Muscle layer of colon (tissue), 2 donors: ENCODE data around the gene PPP6C.
"Not testable (repeated sequence)": the region's sequence is repeated elsewhere in the genome, so short reads cannot be mapped to it uniquely, and the experiment has no call there.

ENCODE experiments used
- H3K27ac ChIP-seq: one replicate; pipeline ENCODE4 v1.7.0; 2013; ENCODE audit warnings: low read depth, mild to moderate bottlenecking, low read length, moderate library complexity
- H3K27me3 ChIP-seq, 2 donors: one replicate each; pipeline ENCODE4 v1.7.0; 2013; ENCODE audit warnings: low read length in 2 of 2, mild to moderate bottlenecking in 2 of 2; ENCODE audit not compliant: insufficient read depth in 2 of 2, control insufficient read depth in 1 of 2
- H3K36me3 ChIP-seq: one replicate; pipeline ENCODE4 v1.7.0; 2013; ENCODE audit warnings: mild to moderate bottlenecking, low read length; ENCODE audit not compliant: insufficient read depth
- H3K4me1 ChIP-seq: one replicate; pipeline ENCODE4 v1.7.0; 2013; ENCODE audit warnings: mild to moderate bottlenecking, low read length; ENCODE audit not compliant: insufficient read depth
- H3K4me3 ChIP-seq, 2 donors: one replicate each; pipeline ENCODE4 v1.7.0; 2013; ENCODE audit warnings: low read length in 2 of 2, low read depth in 1 of 2, mild to moderate bottlenecking in 1 of 2, moderate library complexity in 1 of 2
- H3K9ac ChIP-seq: one replicate; pipeline ENCODE4 v1.7.0; 2013; ENCODE audit warnings: low read length
- H3K9me3 ChIP-seq: one replicate; pipeline ENCODE4 v1.7.0; 2013; ENCODE audit warnings: mild to moderate bottlenecking, low read length
- donor health status: abdominal sarcoma.
- donor health status: Adenocarcinoma of cecum.

The PPP6C gene

GRCh38 chr9:125110464-125110863, 79.1 kb downstream of the PPP6C start:
- H3K4me1 ChIP-seq: no peaks in the 10 kb centered on the region
- no peaks in the 10 kb centered on the region for H3K36me3 ChIP-seq
- no peaks in the 10 kb centered on the region for H3K9me3 ChIP-seq
- H3K9ac ChIP-seq: no peak overlapping the region
- no peak overlapping the region for H3K4me3 ChIP-seq
- no peak overlapping the region for H3K27ac ChIP-seq
- H3K27me3 ChIP-seq: no peaks in the 10 kb centered on the region

- not testable (repeated sequence) for H3K27me3 ChIP-seq, H3K36me3 ChIP-seq, H3K9me3 ChIP-seq, H3K27ac ChIP-seq, H3K4me3 ChIP-seq, H3K4me1 ChIP-seq, H3K9ac ChIP-seq
Measured at GRCh38 chr9:125108541-125108940, 81.1 kb downstream of the PPP6C start.

GRCh38 chr9:125106285-125106893, 83.2 kb downstream of the PPP6C start:
- H3K36me3 ChIP-seq: no peaks in the 10 kb centered on the region
- H3K27ac ChIP-seq: no peak overlapping the region
- H3K9me3 ChIP-seq: no peaks in the 10 kb centered on the region
- no peaks in the 10 kb centered on the region for H3K27me3 ChIP-seq
- H3K4me3 ChIP-seq: no peak overlapping the region
- H3K9ac ChIP-seq: no peak overlapping the region
- no peaks in the 10 kb centered on the region for H3K4me1 ChIP-seq

- H3K9ac ChIP-seq: no peak overlapping the region
Measured at GRCh38 chr9:125103770-125104460, 85.7 kb downstream of the PPP6C start.

GRCh38 chr9:125103021-125103420, 86.6 kb downstream of the PPP6C start:
- H3K9ac ChIP-seq: no peak overlapping the region
- H3K4me1 ChIP-seq: peaks cover 9% of the 10 kb centered on the region
- no peak overlapping the region for H3K4me3 ChIP-seq
- no peaks in the 10 kb centered on the region for H3K27me3 ChIP-seq
- no peaks in the 10 kb centered on the region for H3K9me3 ChIP-seq
- H3K27ac ChIP-seq: no peak overlapping the region
- H3K36me3 ChIP-seq: no peaks in the 10 kb centered on the region

More at GRCh38 chr9:125103770-125104460, 85.7 kb downstream of the PPP6C start:
- Histone ChIP-seq H3K36me3 (no peaks in the 10 kb centered on the region), H3K9me3 (no peaks in the 10 kb centered on the region), H3K4me3 (no peak overlapping the region), H3K27me3 (no peaks in the 10 kb centered on the region), H3K27ac (no peak overlapping the region), H3K4me1 (peaks cover 9% of the 10 kb centered on the region)

GRCh38 chr9:125100822-125101221, 88.8 kb downstream of the PPP6C start:
- H3K9me3 ChIP-seq: no peaks in the 10 kb centered on the region

GRCh38 chr9:125099816-125100215, 89.8 kb downstream of the PPP6C start:
- H3K4me3 ChIP-seq: no peak overlapping the region

More at GRCh38 chr9:125100822-125101221, 88.8 kb downstream of the PPP6C start:
- Histone ChIP-seq H3K4me1 (peaks cover 9% of the 10 kb centered on the region), H3K27me3 (no peaks in the 10 kb centered on the region), H3K4me3 (no peak overlapping the region), H3K27ac (no peak overlapping the region), H3K36me3 (no peaks in the 10 kb centered on the region), H3K9ac (no peak overlapping the region)

More at GRCh38 chr9:125099816-125100215, 89.8 kb downstream of the PPP6C start:
- no peaks in the 10 kb centered on the region for H3K27me3 ChIP-seq
- H3K27ac ChIP-seq: no peak overlapping the region
- no peaks in the 10 kb centered on the region for H3K36me3 ChIP-seq
- H3K9me3 ChIP-seq: no peaks in the 10 kb centered on the region
- H3K4me1 ChIP-seq: peaks cover 17% of the 10 kb centered on the region
- H3K9ac ChIP-seq: no peak overlapping the region
